GM12878 (cell line): ENCODE data around the gene PJA1. TPM values are rescaled to one million over a fixed set of nuclear protein-coding genes. Genes with fewer than 3 reads are reported as not detected.

Experiments used
- ATAC-seq: fragments of 200-7000 bp; cut with Tn5 transposase; 3 replicates; pipeline ENCODE4 v1.9.1; 2020; ENCODE audit warnings: mild to moderate bottlenecking, moderate library complexity
- BruUV-seq: library from RNA; stranded (reverse); fragments of 400-500 nt; replicated peaks from 2 replicates; lab custom pipeline; 2021; lab: Mats Ljungman, UMichigan
- CTCF ChIA-PET: fragments of 300-600 bp; sonication (Branson Sonifier 250); formaldehyde crosslinking; extraction: SDS; loops from one replicate; lab custom pipeline; 2021; ENCODE audit warnings: inconsistent platforms; lab: Yijun Ruan, JAX
- POLR2A ChIA-PET: fragments of 350-600 bp; formaldehyde crosslinking; extraction: SDS; loops from one replicate; lab custom pipeline; 2021; ENCODE audit warnings: inconsistent platforms; lab: Charles Lee
- RAD21 ChIA-PET: fragments of 300-600 bp; sonication (Branson Sonifier 250); formaldehyde crosslinking; loops from one replicate; lab custom pipeline; 2023; ENCODE audit warnings: antibody characterized with exemption; ENCODE audit not compliant: unreplicated experiment; lab: Charles Lee
- SMC1A ChIA-PET: fragments of 300-600 bp; sonication (Branson Sonifier 250); formaldehyde crosslinking; loops from one replicate; lab custom pipeline; 2023; ENCODE audit not compliant: unreplicated experiment, uncharacterized antibody; lab: Charles Lee
- DNase-seq: peaks from one replicate; pipeline ENCODE4 v3.0.0-alpha.2; 2011; ENCODE audit warnings: low read depth, low spot score
- FAIRE-seq: peaks from 3 replicates; lab custom pipeline; 2011; peaks lifted over from hg19 to GRCh38; lab: Jason Lieb, UNC
- H2AFZ ChIP-seq: 2 replicates; pipeline ENCODE4 v1.6.0; 2011; ENCODE audit warnings: low read depth, low read length, control low read depth; ENCODE audit not compliant: control insufficient read depth
- H3K27ac ChIP-seq: 2 replicates; pipeline ENCODE4 v1.5.1; 2011; ENCODE audit warnings: control low read depth; ENCODE audit not compliant: control insufficient read depth, insufficient read depth
- H3K27me3 ChIP-seq, 2 experiments: replicated peaks in 1 of 2; 2 replicates each; pipeline versions ENCODE4 v1.6.0 to v1.6.1; 2011; ENCODE audit warnings: low read length in 1 of 2; ENCODE audit not compliant: control insufficient read depth in 2 of 2, insufficient read depth in 2 of 2
- H3K36me3 ChIP-seq, 2 experiments: 2 replicates each; pipeline ENCODE4 v1.5.1; 2011; ENCODE audit warnings: low read length in 1 of 2; ENCODE audit not compliant: control insufficient read depth in 2 of 2, insufficient read depth in 2 of 2
- H3K4me1 ChIP-seq: 2 replicates; pipeline ENCODE4 v1.6.1; 2011; ENCODE audit warnings: mild to moderate bottlenecking, low read length, moderate library complexity, mixed read lengths; ENCODE audit not compliant: control insufficient read depth, insufficient read depth
- H3K4me2 ChIP-seq: 2 replicates; pipeline ENCODE4 v1.6.0; 2011; ENCODE audit warnings: control low read depth; ENCODE audit not compliant: control insufficient read depth, insufficient read depth
- H3K4me3 ChIP-seq: fragments of 200-600 bp; sonication (generic); 2 replicates; pipeline ENCODE4 v1.5.1; 2016
- H3K79me2 ChIP-seq: 2 replicates; pipeline ENCODE4 v1.6.0; 2011; ENCODE audit warnings: low read length; ENCODE audit not compliant: control insufficient read depth, insufficient read depth
- H3K9ac ChIP-seq: 2 replicates; pipeline ENCODE4 v1.8.0; 2011; ENCODE audit warnings: low read length, control low read depth, mixed read lengths; ENCODE audit not compliant: control insufficient read depth, insufficient read depth
- H3K9me3 ChIP-seq: replicated peaks from 3 replicates; pipeline ENCODE4 v1.5.1; 2011; ENCODE audit warnings: mild to moderate bottlenecking, low read length; ENCODE audit not compliant: control insufficient read depth, insufficient read depth
- H4K20me1 ChIP-seq: 2 replicates; pipeline ENCODE4 v1.6.0; 2011; ENCODE audit not compliant: control insufficient read depth, insufficient read depth
- BACH1 ChIP-seq: fragments of 450-650 bp; IDR thresholded peaks from 2 replicates; pipeline ENCODE4 v1.6.1; 2017; ENCODE audit warnings: mild to moderate bottlenecking, borderline replicate concordance
- BCL11A ChIP-seq: IDR thresholded peaks from 2 replicates; pipeline ENCODE4 v1.6.1; 2011; ENCODE audit warnings: low read depth, low read length
- E2F4 ChIP-seq: IDR thresholded peaks from 2 replicates; pipeline ENCODE4 v1.6.1; 2012; ENCODE audit warnings: low read depth, low read length, improper control_type of control experiment
- EZH2 ChIP-seq: IDR thresholded peaks from 2 replicates; pipeline ENCODE4 v1.6.1; 2012; ENCODE audit warnings: low read depth, mild to moderate bottlenecking, control low read depth, inconsistent platforms, low read length, borderline replicate concordance; ENCODE audit not compliant: control insufficient read depth
- HCFC1 ChIP-seq: fragments of 150-350 bp; IDR thresholded peaks from 2 replicates; pipeline ENCODE4 v1.6.1; 2014; ENCODE audit warnings: low read length
- MTA3 ChIP-seq: IDR thresholded peaks from 2 replicates; pipeline ENCODE4 v1.6.1; 2012; ENCODE audit warnings: low read length, inconsistent platforms, borderline replicate concordance
- STAT1 ChIP-seq: fragments of 450-650 bp; conservative IDR thresholded peaks from 2 replicates; pipeline ENCODE4 v1.6.1; 2014; ENCODE audit warnings: antibody characterized with exemption, mild to moderate bottlenecking
- STAT3 ChIP-seq: IDR thresholded peaks from 2 replicates; pipeline ENCODE4 v1.6.1; 2011; ENCODE audit warnings: low read depth, low read length, improper control_type of control experiment
- WGBS: methylation state at CpG from one replicate; pipeline ENCODE4 v1.1.6; 2016; ENCODE audit warnings: low lambda C conversion rate; ENCODE audit not compliant: insufficient replicate concordance, insufficient coverage; ENCODE audit errors: missing lambda C conversion rate; 5-methylcytosine and 5-hydroxymethylcytosine counted together
- in situ Hi-C: fragments of 300-500 bp; cut with MboI; formaldehyde crosslinking; loops from 9 replicates; pipeline ENCODE4 v1.14.3; 2018; ENCODE audit warnings: mixed read lengths
- intact Hi-C: fragments of 100-400 bp; cut with micrococcal nuclease; formaldehyde crosslinking; loops from one replicate; pipeline ENCODE4 v1.14.2; 2022; ENCODE audit not compliant: unreplicated experiment
- polyA plus RNA-seq, 11 experiments: library from polyadenylated mRNA; depleted of rRNA in 4 of 11; unstranded in 6 of 11; stranded (reverse) in 5 of 11; fragments of >200 nt; fragmentation: Nextera tagmentation in 4 of 11; fragmentation: Illumina TruSeq in 1 of 11; extraction: Ambion mirVana in 4 of 11; extraction: Trizol in 1 of 11; gene quantifications; 1 replicate in 1 of 11; 2 replicates in 10 of 11; pipeline versions ENCODE4 v1.2.1 to v1.2.3, GENCODE V29; 2011 to 2016; ENCODE audit warnings: inconsistent platforms in 2 of 11, missing spikeins in 2 of 11, low read depth in 1 of 11
- total RNA-seq, 4 experiments: library from RNA; depleted of rRNA in 3 of 4; stranded (reverse); fragments of >200 nt in 3 of 4; fragmentation: Illumina TruSeq in 1 of 4; extraction: Trizol in 1 of 4; gene quantifications; 2 replicates each; pipeline versions ENCODE4 v1.2.1 to v1.2.3, GENCODE V29; 2013 to 2021

Gene PJA1
- total and polyA plus RNA-seq, 10 of the 15 experiments (the other 5 are each of a cell fraction or from before 2014, with no cell fraction given): 5.2 to 19.5 (median 10.8) TPM

- no peak for DNase-seq
- H3K27me3 ChIP-seq: peaks cover 0 to 1% of the 10 kb centered on the region in 2 experiments; a peak in 2 of 4 replicates
- TF ChIP-seq MTA3 (no peak), STAT3 (no peak), STAT1 (no peak), BCL11A (no peak), E2F4 (no peak), HCFC1 (no peak), BACH1 (no peak), EZH2 (no peak)
- TF ChIP-seq, all 136 proteins: peak for 0
- no peaks in the 10 kb centered on the region for H3K36me3 ChIP-seq
- no peak overlapping the region for H2AFZ ChIP-seq
- ChIA-PET SMC1A (no interaction called here), RAD21 (no interaction called here), POLR2A (no interaction called here), CTCF (no interaction called here)
- in situ Hi-C loops: no loop called here
- no peak overlapping the region for H3K9ac ChIP-seq
- FAIRE-seq: no peak
- H3K27ac ChIP-seq: no peak overlapping the region
- no peak for ATAC-seq
- H3K79me2 ChIP-seq: no peaks in the 10 kb centered on the region
- intact Hi-C loops: no loop called here
- no peak overlapping the region for H3K4me3 ChIP-seq
- H4K20me1 ChIP-seq: no peaks in the 10 kb centered on the region
- H3K4me2 ChIP-seq: no peak overlapping the region
- H3K4me1 ChIP-seq: no peaks in the 10 kb centered on the region
- no peaks in the 10 kb centered on the region for H3K9me3 ChIP-seq
- WGBS: 48% methylated on average over 2 of the region's 2 CpGs
- no TSS peak for BruUV-seq
Measured at GRCh38 chrX:69138118-69138390, 27.2 kb downstream of the PJA1 start.
